CD4-positive, alpha-beta T cell (primary cell): ENCODE measurements around the gene SOSTDC1. TPM values are rescaled to one million over a fixed set of nuclear protein-coding genes. Genes with fewer than 3 reads are reported as not detected.

Source experiments
- total RNA-seq, 174 experiments: library from RNA in 2 of 174; stranded (reverse) in 2 of 174; gene quantifications; one replicate each; pipeline ENCODE4 v1.2.3 and lab custom pipeline; 2021 to 2026

SOSTDC1 gene
- total RNA-seq, 2 experiments from 2014 or later, result not detected

Other genes starting within 250 kb of the SOSTDC1 start
- 1 to 10 TPM; 1.0 to 1.1 TPM for gene CRPPA, start 44.2 kb downstream of the SOSTDC1 start, total RNA-seq
- not detected for gene LRRC72, start 61.1 kb upstream of the SOSTDC1 start, total RNA-seq
- gene ANKMY2, start 180.0 kb upstream of the SOSTDC1 start, total RNA-seq, result 1 to 10 TPM; 3.3 to 5.1 TPM
- 10 to 100 TPM; 15.1 to 17.2 TPM for gene BZW2, start 180.4 kb upstream of the SOSTDC1 start, total RNA-seq